MCF 10A (cell line): ENCODE data around the gene ESR1. TPM values are rescaled to one million over a fixed set of nuclear protein-coding genes. Genes with fewer than 3 reads are reported as not detected.

Experiments used
- BruUV-seq: library from RNA; stranded (reverse); fragments of 400-500 nt; replicated peaks from 2 replicates; lab custom pipeline; 2021; lab: Mats Ljungman, UMichigan
- CTCF ChIA-PET: fragments of 300-600 bp; sonication (Branson Sonifier 250); formaldehyde crosslinking; extraction: SDS; loops from one replicate; lab custom pipeline; 2021; ENCODE audit warnings: antibody characterized with exemption, inconsistent platforms; lab: Yijun Ruan, JAX
- POLR2A ChIA-PET: fragments of 300-600, 350-650 bp; sonication (Branson Sonifier 250); formaldehyde crosslinking; extraction: SDS; loops from one replicate; lab custom pipeline; 2020; ENCODE audit warnings: antibody characterized with exemption, inconsistent platforms; lab: Yijun Ruan, JAX
- DNase-seq: peaks from one replicate; pipeline ENCODE4 v3.0.0-alpha.2; 2018; ENCODE audit not compliant: unreplicated experiment
- H3K27ac Mint-ChIP-seq: one replicate; pipeline ENCODE4 v1.8.0; 2022; ENCODE audit warnings: mild to moderate bottlenecking, low read depth, mixed read lengths; ENCODE audit not compliant: unreplicated experiment
- H3K27me3 Mint-ChIP-seq: one replicate; pipeline ENCODE4 v1.8.0; 2022; ENCODE audit warnings: mixed read lengths; ENCODE audit not compliant: insufficient read depth, unreplicated experiment
- H3K36me3 Mint-ChIP-seq: one replicate; pipeline ENCODE4 v1.8.0; 2022; ENCODE audit warnings: mild to moderate bottlenecking, moderate library complexity, mixed read lengths; ENCODE audit not compliant: insufficient read depth, unreplicated experiment
- H3K4me1 Mint-ChIP-seq: one replicate; pipeline ENCODE4 v1.8.0; 2022; ENCODE audit warnings: mixed read lengths; ENCODE audit not compliant: insufficient read depth, unreplicated experiment
- H3K4me3 Mint-ChIP-seq: one replicate; pipeline ENCODE4 v1.8.0; 2022; ENCODE audit warnings: mild to moderate bottlenecking, moderate library complexity, mixed read lengths; ENCODE audit not compliant: unreplicated experiment
- H3K9me3 Mint-ChIP-seq: one replicate; pipeline ENCODE4 v1.8.0; 2022; ENCODE audit warnings: mixed read lengths; ENCODE audit not compliant: unreplicated experiment
- CTCF ChIP-seq: fragments of 200-600 bp; IDR thresholded peaks from one replicate; pipeline ENCODE4 v1.8.0; 2022; ENCODE audit warnings: antibody characterized with exemption, mild to moderate bottlenecking; ENCODE audit not compliant: unreplicated experiment
- intact Hi-C: fragments of 100-400 bp; cut with micrococcal nuclease; formaldehyde crosslinking; loops from 2 replicates; pipeline ENCODE4 v1.14.1; 2022
- total RNA-seq: library from RNA; stranded (reverse); gene quantifications from 2 replicates; pipeline ENCODE4 v1.2.3, GENCODE V29; 2022

The ESR1 gene
- total RNA-seq, 1 experiment from 2014 or later: 0.05 TPM

GRCh38 chr6:152127432-152128165, 320.1 kb downstream of the ESR1 start:
- CTCF ChIA-PET: interaction anchor here (0.6 to 7.9 kb wide), 6 partner anchors 141 to 820 kb away, joined by 3 to 142 read pairs (median 3); no protein-coding TSS in a partner anchor
- peaks cover 12% of the 10 kb centered on the region for H3K4me1 Mint-ChIP-seq

GRCh38 chr6:152129691-152130151, 322.2 kb downstream of the ESR1 start:
- no peaks in the 10 kb centered on the region for H3K27me3 Mint-ChIP-seq
- H3K27ac Mint-ChIP-seq: no peak overlapping the region
- H3K9me3 Mint-ChIP-seq: no peaks in the 10 kb centered on the region
- DNase-seq: no peak
- no peak overlapping the region for H3K4me3 Mint-ChIP-seq
- ChIA-PET CTCF (interaction anchor here (0.7 to 1.0 kb wide), 2 partner anchors 364 to 439 kb away, joined by 3 read pairs; no protein-coding TSS in a partner anchor), POLR2A (no interaction called here)
- no peak for TF ChIP-seq CTCF
- BruUV-seq: no TSS peak
- H3K4me1 Mint-ChIP-seq: peaks cover 12% of the 10 kb centered on the region
- intact Hi-C loops: no loop called here
- H3K36me3 Mint-ChIP-seq: peaks cover 21% of the 10 kb centered on the region

More at GRCh38 chr6:152127432-152128165, 320.1 kb downstream of the ESR1 start:
- peaks cover 21% of the 10 kb centered on the region for H3K36me3 Mint-ChIP-seq
- BruUV-seq: no TSS peak
- DNase-seq: no peak
- POLR2A ChIA-PET: interaction anchor here (1.0 to 4.0 kb wide), 2 partner anchors 164 to 362 kb away, joined by 4 to 22 read pairs; no protein-coding TSS in a partner anchor
- intact Hi-C loops: no loop called here
- TF ChIP-seq CTCF: no peak
- H3K27me3 Mint-ChIP-seq: no peaks in the 10 kb centered on the region
- no peak overlapping the region for H3K4me3 Mint-ChIP-seq
- no peak overlapping the region for H3K27ac Mint-ChIP-seq
- H3K9me3 Mint-ChIP-seq: no peaks in the 10 kb centered on the region

- no TSS peak for BruUV-seq
- H3K27ac Mint-ChIP-seq: no peak overlapping the region
- no peak overlapping the region for H3K4me3 Mint-ChIP-seq
- ChIA-PET CTCF (interaction anchor here (0.7 to 1.0 kb wide), 2 partner anchors 365 to 440 kb away, joined by 3 read pairs; no protein-coding TSS in a partner anchor), POLR2A (no interaction called here)
- intact Hi-C loops: no loop called here
- no peaks in the 10 kb centered on the region for H3K9me3 Mint-ChIP-seq
- peaks cover 12% of the 10 kb centered on the region for H3K4me1 Mint-ChIP-seq
- H3K27me3 Mint-ChIP-seq: no peaks in the 10 kb centered on the region
- no peak for TF ChIP-seq CTCF
- H3K36me3 Mint-ChIP-seq: peaks cover 21% of the 10 kb centered on the region
- peak; percentile 26 for DNase-seq
These were observed 323.0 kb downstream of the ESR1 start for GRCh38 chr6:152130441-152130840.

- peaks cover 11% of the 10 kb centered on the region for H3K36me3 Mint-ChIP-seq
- BruUV-seq: no TSS peak
- H3K27ac Mint-ChIP-seq: no peak overlapping the region
- ChIA-PET POLR2A (interaction anchor here (0.6 kb wide), 1 partner anchor 745 kb away, joined by 4 read pairs; no protein-coding TSS in a partner anchor), CTCF (no interaction called here)
- H3K9me3 Mint-ChIP-seq: no peaks in the 10 kb centered on the region
- H3K27me3 Mint-ChIP-seq: no peaks in the 10 kb centered on the region
- no peak for DNase-seq
- TF ChIP-seq CTCF: no peak
- no peaks in the 10 kb centered on the region for H3K4me1 Mint-ChIP-seq
- no peak overlapping the region for H3K4me3 Mint-ChIP-seq
- intact Hi-C loops: no loop called here
These were observed 328.4 kb downstream of the ESR1 start for GRCh38 chr6:152135755-152136448.
